ENCODE results near the gene NR5A2.

NR5A2 gene

GRCh38 chr1:200075522-200075921 lies 48.0 kb downstream of the NR5A2 start:
- DNase-seq, result no peak

GRCh38 chr1:200075938-200076546 lies 48.5 kb downstream of the NR5A2 start:
- no peak for DNase-seq

GRCh38 chr1:200079232-200079940 lies 51.9 kb downstream of the NR5A2 start:
- DNase-seq, result no peak

GRCh38 chr1:200081151-200081968 lies 53.9 kb downstream of the NR5A2 start:
- no peak for DNase-seq

- no peak for DNase-seq
Measured at GRCh38 chr1:200081969-200082245, 54.4 kb downstream of the NR5A2 start.

GRCh38 chr1:200082329-200082728 lies 54.8 kb downstream of the NR5A2 start:
- no peak for DNase-seq

GRCh38 chr1:200090252-200091159 lies 63.0 kb downstream of the NR5A2 start:
- DNase-seq, result no peak

GRCh38 chr1:200095057-200095577 lies 67.6 kb downstream of the NR5A2 start:
- DNase-seq, result no peak

- no peak for DNase-seq
Measured at GRCh38 chr1:200096774-200097173, 69.3 kb downstream of the NR5A2 start.

GRCh38 chr1:200099040-200099439 lies 71.5 kb downstream of the NR5A2 start:
- no peak for DNase-seq

- DNase-seq, result no peak
Measured at GRCh38 chr1:200103966-200104583, 76.6 kb downstream of the NR5A2 start.

GRCh38 chr1:200107004-200107470 lies 79.5 kb downstream of the NR5A2 start:
- no peak for DNase-seq

- DNase-seq, result no peak
Measured at GRCh38 chr1:200108659-200109058, 81.1 kb downstream of the NR5A2 start.

- DNase-seq, result no peak
Measured at GRCh38 chr1:200112290-200112689, 84.8 kb downstream of the NR5A2 start.

GRCh38 chr1:200115532-200115931 lies 88.0 kb downstream of the NR5A2 start:
- DNase-seq, result no peak

GRCh38 chr1:200116324-200116723 lies 88.8 kb downstream of the NR5A2 start:
- no peak for DNase-seq

- no peak for DNase-seq
Measured at GRCh38 chr1:200118779-200119505, 91.4 kb downstream of the NR5A2 start.

- no peak for DNase-seq
Measured at GRCh38 chr1:200121421-200121820, 93.9 kb downstream of the NR5A2 start.

GRCh38 chr1:200124309-200124708 lies 96.8 kb downstream of the NR5A2 start:
- no peak for DNase-seq

GRCh38 chr1:200128081-200128480 lies 100.6 kb downstream of the NR5A2 start:
- no peak for DNase-seq

Data from activated T-cell treated with anti-CD3 and anti-CD28 coated beads, Interleukin-2, amount 50 U/mL, for 1 hour (primary cell).